Mucosa of rectum (tissue), 2 donors: ENCODE measurements around the gene MAPK8IP3.

ENCODE experiments used
- H3K27ac ChIP-seq, 2 donors: one replicate each; pipeline ENCODE4 v1.7.0; 2013; ENCODE audit warnings: inconsistent platforms in 2 of 2, low read depth in 2 of 2, low read length in 2 of 2
- H3K27me3 ChIP-seq, 2 donors: one replicate each; pipeline ENCODE4 v1.7.0; 2013; ENCODE audit warnings: low read length in 2 of 2; ENCODE audit not compliant: control insufficient read depth in 2 of 2, insufficient read depth in 2 of 2
- H3K36me3 ChIP-seq, 2 donors: one replicate each; pipeline ENCODE4 v1.7.0; 2013; ENCODE audit warnings: low read length in 2 of 2; ENCODE audit not compliant: control insufficient read depth in 2 of 2, insufficient read depth in 2 of 2
- H3K4me1 ChIP-seq, 2 donors: one replicate each; pipeline ENCODE4 v1.7.0; 2013; ENCODE audit warnings: low read length in 2 of 2, mild to moderate bottlenecking in 1 of 2; ENCODE audit not compliant: control insufficient read depth in 2 of 2, insufficient read depth in 2 of 2
- H3K4me3 ChIP-seq, 2 donors: one replicate each; pipeline ENCODE4 v1.7.0; 2013; ENCODE audit warnings: low read length in 2 of 2
- H3K9ac ChIP-seq, 2 donors: one replicate each; pipeline ENCODE4 v1.7.0; 2013; ENCODE audit warnings: low read length in 2 of 2, low read depth in 1 of 2, mild to moderate bottlenecking in 1 of 2
- H3K9me3 ChIP-seq, 2 donors: one replicate each; pipeline ENCODE4 v1.7.0; 2013; ENCODE audit warnings: low read length in 2 of 2; ENCODE audit not compliant: control insufficient read depth in 2 of 2
- donor health status: healthy.
- donor health status: Normal muscosa, but diverticular disease.

Gene MAPK8IP3

DNA sequence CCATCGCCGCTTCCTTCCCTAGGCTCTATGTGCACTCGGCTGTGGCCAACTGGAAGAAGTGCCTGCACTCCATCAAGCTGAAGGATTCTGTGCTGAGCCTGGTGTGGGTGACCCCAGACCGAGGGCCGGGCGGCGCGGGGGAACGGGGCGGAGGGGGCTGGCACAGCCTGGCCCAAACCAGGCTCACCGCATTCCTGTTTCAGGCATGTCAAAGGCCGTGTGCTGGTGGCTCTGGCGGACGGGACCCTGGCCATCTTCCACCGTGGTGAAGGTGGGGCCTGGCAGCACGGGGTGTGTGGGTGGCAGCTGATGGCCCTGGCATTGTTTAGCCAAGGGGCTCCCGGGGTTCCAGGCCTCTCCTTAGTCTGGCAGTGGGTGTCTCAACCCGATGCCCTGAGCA lies 60.7 kb downstream of the MAPK8IP3 start:
- Histone ChIP-seq H3K36me3 (peaks cover 41 to 45% of the 10 kb centered on the region in 2 donors), H3K27ac (no peak overlapping the region), H3K9ac (no peak overlapping the region), H3K9me3 (no peaks in the 10 kb centered on the region), H3K4me3 (no peak overlapping the region), H3K27me3 (no peaks in the 10 kb centered on the region), H3K4me1 (peaks cover 9 to 12% of the 10 kb centered on the region in 2 donors)

DNA sequence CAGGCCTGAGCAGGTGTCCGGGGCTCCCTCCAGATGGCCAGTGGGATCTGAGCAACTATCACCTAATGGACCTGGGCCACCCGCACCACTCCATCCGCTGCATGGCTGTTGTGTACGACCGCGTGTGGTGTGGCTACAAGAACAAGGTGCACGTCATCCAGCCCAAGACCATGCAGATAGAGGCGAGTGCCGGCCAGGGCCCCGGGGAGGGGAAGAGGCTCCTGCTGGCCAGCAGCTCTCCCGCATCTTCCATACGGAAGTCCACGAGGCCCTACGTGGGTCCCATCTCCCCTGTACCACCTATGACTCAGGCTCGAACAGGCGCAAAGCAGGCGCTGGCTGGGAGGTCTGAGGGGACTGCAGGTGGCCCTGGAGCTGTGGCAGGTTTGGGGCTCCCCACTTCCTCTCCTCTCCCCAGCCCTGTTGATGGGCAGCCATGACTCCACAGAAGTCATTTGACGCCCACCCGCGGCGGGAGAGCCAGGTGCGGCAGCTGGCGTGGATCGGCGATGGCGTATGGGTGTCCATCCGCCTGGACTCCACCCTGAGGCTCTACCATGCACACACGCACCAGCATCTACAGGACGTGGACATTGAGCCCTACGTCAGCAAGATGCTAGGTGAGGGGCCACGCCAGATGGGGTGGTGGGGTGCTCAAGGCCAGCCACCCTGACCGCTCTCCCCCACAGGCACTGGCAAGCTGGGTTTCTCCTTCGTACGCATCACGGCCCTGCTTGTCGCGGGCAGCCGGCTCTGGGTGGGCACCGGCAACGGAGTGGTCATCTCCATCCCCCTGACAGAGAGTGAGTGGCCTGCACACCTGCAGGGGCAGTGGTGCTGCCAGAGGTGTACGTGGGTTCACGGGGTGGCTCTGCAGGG lies 61.4 kb downstream of the MAPK8IP3 start:
- no peak overlapping the region for H3K27ac ChIP-seq
- no peak overlapping the region for H3K9ac ChIP-seq
- H3K9me3 ChIP-seq = no peaks in the 10 kb centered on the region
- H3K4me3 ChIP-seq = no peak overlapping the region
- peaks cover 16 to 19% of the 10 kb centered on the region in 2 donors for H3K4me1 ChIP-seq
- no peaks in the 10 kb centered on the region for H3K27me3 ChIP-seq
- peaks cover 36 to 45% of the 10 kb centered on the region in 2 donors for H3K36me3 ChIP-seq

DNA sequence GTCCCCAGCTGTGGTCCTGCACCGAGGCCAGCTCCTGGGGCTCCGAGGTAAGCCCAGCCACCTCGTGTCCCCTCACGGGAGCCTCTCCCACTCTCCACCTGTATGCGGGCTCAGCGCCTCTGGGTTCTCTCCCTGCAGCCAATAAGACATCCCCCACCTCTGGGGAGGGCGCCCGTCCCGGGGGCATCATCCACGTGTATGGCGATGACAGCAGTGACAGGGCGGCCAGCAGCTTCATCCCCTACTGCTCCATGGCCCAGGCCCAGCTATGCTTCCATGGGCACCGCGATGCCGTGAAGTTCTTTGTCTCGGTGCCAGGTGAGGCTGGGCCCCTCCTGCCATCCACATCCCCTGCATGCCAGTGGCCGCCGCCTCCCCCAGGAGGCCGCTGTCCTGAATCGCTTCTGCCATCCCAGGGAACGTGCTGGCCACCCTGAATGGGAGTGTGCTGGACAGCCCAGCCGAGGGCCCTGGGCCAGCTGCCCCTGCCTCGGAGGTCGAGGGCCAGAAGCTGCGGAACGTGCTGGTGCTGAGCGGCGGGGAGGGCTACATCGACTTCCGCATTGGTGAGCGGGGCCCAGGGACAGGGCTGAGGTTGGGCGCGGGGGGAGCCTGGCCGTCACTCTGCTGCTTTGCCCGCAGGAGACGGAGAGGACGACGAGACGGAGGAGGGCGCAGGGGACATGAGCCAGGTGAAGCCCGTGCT lies 62.2 kb downstream of the MAPK8IP3 start:
- H3K9me3 ChIP-seq = no peaks in the 10 kb centered on the region
- H3K27ac ChIP-seq = no peak overlapping the region
- H3K4me1 ChIP-seq = peaks cover 16 to 21% of the 10 kb centered on the region in 2 donors
- H3K9ac ChIP-seq = no peak overlapping the region
- H3K27me3 ChIP-seq = no peaks in the 10 kb centered on the region
- H3K36me3 ChIP-seq = peaks cover 34 to 42% of the 10 kb centered on the region in 2 donors
- no peak overlapping the region for H3K4me3 ChIP-seq

DNA sequence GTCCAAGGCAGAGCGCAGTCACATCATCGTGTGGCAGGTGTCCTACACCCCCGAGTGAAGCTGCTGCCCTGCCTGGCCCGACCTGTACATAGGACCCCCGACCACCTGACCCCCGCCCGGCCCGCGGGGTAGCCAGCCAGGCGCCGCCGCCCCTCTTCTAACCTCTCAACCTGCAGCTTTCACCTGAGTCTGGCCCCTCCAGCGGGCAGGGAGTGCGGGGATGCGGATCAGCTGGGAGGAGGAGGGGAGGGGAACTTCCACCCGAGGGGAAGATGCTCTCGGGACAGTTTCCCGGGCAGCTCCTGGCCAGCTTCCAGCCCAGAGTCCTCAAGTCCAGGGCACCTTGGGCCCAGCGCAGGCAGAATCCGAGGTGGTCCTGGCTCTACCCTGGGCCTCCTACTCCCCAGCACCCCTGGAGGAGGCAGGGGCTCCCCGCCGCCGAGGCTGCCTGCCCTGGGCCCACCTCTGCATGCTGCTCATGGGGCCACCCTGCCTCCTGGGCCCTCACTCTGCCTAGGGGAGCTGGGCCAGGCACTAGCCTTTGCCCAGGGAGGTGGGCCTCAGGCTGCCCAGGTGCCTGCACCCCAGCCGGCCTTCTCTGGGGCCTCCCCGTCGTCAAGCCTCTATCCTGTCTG lies 62.9 kb downstream of the MAPK8IP3 start:
- Histone ChIP-seq H3K9ac (no peak overlapping the region), H3K27ac (no peak overlapping the region), H3K9me3 (no peaks in the 10 kb centered on the region), H3K4me1 (peaks cover 18 to 24% of the 10 kb centered on the region in 2 donors), H3K4me3 (no peak overlapping the region), H3K27me3 (no peaks in the 10 kb centered on the region), H3K36me3 (peaks cover 33 to 42% of the 10 kb centered on the region in 2 donors)

DNA sequence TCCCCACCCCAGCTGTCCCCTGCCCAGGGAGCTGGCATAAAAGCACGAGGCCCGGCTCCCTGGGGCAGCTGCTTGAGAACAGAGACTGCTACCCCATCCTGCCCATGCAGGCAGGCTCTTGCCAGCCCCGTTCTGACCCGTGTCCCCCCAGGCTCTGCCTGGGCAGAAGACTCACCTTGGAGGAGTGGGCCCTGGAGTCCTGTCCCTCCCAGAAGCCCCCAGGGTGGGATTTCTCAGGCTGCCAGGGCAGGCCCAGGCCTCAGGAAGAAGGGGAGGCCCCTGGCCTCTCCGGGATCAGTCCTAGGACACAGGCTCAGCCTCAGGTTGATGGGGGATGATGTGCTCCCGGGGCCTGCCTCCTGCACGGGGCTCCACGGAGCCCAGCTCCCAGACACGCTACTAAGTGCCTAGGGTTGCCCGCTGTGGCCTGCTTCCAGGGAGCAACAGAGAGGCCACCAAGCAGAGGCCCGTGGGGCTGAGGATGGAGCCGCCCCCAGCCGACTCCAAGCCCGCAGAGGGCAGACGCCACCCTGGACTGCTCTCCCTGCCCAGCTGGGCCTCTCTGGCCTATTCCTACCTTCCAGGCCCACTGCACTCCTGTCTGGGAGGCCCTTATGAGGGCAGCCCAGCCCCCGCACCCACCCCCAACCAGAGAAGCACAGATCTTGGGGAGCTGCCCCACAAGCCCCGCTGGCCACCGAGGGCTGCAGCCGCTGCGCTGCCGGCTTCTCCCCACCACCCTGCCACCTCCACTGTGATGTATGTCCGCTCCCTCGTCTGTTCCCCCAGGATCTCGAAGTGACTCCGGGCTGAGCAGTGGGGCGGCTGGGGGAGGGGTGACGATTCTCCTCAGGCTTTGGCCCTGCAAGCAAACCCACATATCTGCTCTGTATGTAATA lies 63.7 kb downstream of the MAPK8IP3 start:
- no peaks in the 10 kb centered on the region for H3K9me3 ChIP-seq

DNA sequence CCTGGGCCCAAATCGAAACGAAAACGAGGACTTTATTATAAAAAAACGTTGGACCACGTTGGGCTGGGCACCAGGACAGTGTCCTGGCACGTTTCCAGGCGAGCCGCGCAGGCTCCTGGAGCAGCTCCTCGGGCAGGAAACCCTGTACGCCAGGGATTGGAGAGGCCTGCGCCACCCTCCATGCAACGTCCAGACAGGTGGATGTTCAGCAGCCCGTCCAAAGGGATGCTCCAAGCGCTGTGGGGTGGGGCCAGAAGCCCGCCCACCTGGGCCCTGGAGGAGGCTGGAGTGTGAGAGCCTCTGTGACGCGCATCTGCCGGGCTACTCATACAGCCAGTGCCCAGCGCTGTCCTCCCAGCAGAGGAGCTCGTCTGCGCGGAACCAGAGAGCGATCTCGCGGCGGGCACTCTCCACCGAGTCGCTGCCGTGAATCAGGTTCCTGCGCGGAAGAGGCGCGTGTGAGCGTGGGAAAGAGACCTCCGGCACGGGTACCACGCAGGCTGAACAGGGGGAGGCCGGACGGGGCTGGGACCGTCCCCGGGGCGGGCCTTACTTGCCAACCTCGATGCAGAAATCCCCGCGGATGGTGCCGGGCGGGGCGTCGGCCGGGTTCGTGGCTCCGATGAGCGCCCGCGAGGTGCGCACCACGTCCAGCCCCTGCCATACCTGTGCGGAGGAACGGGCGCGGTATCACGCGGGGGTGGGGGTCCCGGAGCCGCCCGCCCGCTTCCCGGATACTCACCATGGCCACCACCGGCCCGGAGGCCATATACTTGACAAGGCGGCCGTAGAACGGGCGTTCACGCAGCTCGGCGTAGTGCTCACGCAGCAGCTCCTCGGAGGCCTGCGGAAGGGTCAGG lies 64.6 kb downstream of the MAPK8IP3 start:
- no peaks in the 10 kb centered on the region for H3K27me3 ChIP-seq
- H3K4me3 ChIP-seq = peak overlapping the region; percentile 81 to 88
- H3K36me3 ChIP-seq = peaks cover 19 to 31% of the 10 kb centered on the region in 2 donors
- no peaks in the 10 kb centered on the region for H3K9me3 ChIP-seq
- peak overlapping the region; percentile 50 to 91 for H3K27ac ChIP-seq
- H3K9ac ChIP-seq = peak overlapping the region; percentile 41 to 67
- peaks cover 27 to 34% of the 10 kb centered on the region in 2 donors for H3K4me1 ChIP-seq

More for the DNA sequence above, 63.7 kb downstream of the MAPK8IP3 start:
- Histone ChIP-seq H3K4me3 (peak overlapping the region; percentile 81 to 88), H3K27me3 (no peaks in the 10 kb centered on the region), H3K9ac (peak overlapping the region in 1 of 2 donors; percentile 41), H3K27ac (peak overlapping the region; percentile 50 to 91), H3K4me1 (peaks cover 25 to 32% of the 10 kb centered on the region in 2 donors), H3K36me3 (peaks cover 28 to 35% of the 10 kb centered on the region in 2 donors)

DNA sequence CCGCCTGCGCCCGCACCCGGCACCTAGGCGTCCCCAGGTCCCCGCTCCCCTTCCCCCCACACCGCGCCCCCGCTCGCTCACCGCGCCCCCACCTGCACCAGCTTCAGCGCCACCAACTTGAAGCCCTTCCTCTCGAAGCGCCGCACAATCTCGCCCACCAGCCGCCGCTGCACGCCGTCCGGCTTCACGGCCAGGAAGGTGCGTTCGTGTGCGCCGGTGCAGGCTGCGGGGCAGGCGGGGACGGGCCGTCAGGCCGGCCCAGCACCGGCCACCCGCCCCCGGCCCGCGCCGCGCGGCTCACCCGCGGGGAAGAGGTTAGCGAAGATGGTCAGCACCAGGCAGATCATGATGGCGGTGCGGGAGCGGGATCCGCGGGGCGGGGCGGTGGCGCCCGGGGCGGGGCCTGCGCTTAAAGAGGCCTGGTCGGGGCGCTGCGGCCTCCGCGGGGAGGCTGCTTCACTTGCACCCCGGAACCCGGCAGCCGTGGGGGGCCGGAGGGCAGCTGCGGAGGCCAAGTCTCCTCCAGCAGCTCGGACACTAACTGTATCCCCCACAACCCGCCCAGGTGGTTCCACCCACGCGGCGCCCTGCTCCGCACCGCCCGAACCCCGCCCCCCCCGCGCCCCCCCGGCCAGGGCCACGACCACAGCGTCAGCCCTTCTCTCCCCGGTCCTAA lies 65.3 kb downstream of the MAPK8IP3 start, which contains the start of gene NME3:
TSS of gene NME3 (minus strand) at position 356 of the 676 bp plus-strand sequence. CDS start at position 347, 9 bp downstream.
- H3K4me3 ChIP-seq = peak within 1 kb of the TSS; percentile 81 to 88
- H3K27ac ChIP-seq = peak within 1 kb of the TSS; percentile 90 to 91
- peaks cover 15 to 33% of the 10 kb centered on the region in 2 donors for H3K36me3 ChIP-seq

DNA sequence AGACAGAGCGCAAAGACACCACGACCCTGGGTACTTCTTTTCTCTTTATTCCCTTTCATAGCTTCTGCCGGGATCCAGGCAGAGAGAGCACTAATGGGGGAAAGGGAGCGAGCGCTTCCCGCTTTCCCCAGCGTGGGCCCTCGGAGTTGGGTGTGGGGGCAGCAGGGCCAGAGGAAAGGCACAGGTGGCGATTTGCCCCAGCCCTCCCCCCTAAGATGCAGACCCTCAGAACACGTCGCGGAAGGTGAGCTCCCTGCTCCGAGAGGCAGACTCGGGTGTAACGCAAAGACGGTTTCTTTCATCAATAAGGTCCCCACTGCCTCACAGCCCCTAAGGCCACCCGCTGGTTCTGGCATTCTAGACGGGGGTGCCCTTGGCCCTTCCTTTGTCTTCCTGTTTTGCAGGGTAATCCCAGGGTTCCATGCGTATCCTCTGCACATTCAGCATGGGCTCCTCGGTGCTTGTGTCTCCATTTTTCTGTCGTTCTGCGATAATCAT lies 65.9 kb downstream of the MAPK8IP3 start:
- H3K27ac ChIP-seq = peak overlapping the region; percentile 90 to 91
- peaks cover 27 to 34% of the 10 kb centered on the region in 2 donors for H3K4me1 ChIP-seq
- H3K4me3 ChIP-seq = peak overlapping the region; percentile 81 to 88
- peaks cover 19 to 32% of the 10 kb centered on the region in 2 donors for H3K36me3 ChIP-seq
- H3K9ac ChIP-seq = peak overlapping the region; percentile 78 to 79
- no peaks in the 10 kb centered on the region for H3K27me3 ChIP-seq
- no peaks in the 10 kb centered on the region for H3K9me3 ChIP-seq

More for the DNA sequence above, 65.3 kb downstream of the MAPK8IP3 start, which contains the start of gene NME3:
- Histone ChIP-seq H3K9me3 (no peaks in the 10 kb centered on the region), H3K4me1 (peaks cover 27 to 34% of the 10 kb centered on the region in 2 donors), H3K27me3 (no peaks in the 10 kb centered on the region), H3K9ac (peak within 1 kb of the TSS; percentile 78 to 79)
